Cardiac muscle cell (in vitro differentiated cells and primary cell): Measurements from ENCODE around the gene FBLN2. TPM values are rescaled to one million over a fixed set of nuclear protein-coding genes. Genes with fewer than 3 reads are reported as not detected.

Source experiments
- DNase-seq, 2 donors: peaks; one replicate each; pipeline versions ENCODE4 v3.0.0 to v3.0.0-alpha.2; 2010 to 2017; ENCODE audit warnings: low read depth in 1 of 2, low spot score in 1 of 2
- H3K27ac ChIP-seq: fragments of 200-600 bp; sonication (generic); 2 replicates; pipeline ENCODE4 v1.5.1; 2016
- H3K27me3 ChIP-seq: fragments of 200-600 bp; sonication (generic); 2 replicates; pipeline ENCODE4 v1.6.0; 2016; ENCODE audit warnings: control low read depth
- H3K36me3 ChIP-seq: fragments of 200-600 bp; sonication (generic); 2 replicates; pipeline ENCODE4 v1.5.1; 2016; ENCODE audit warnings: control low read depth
- H3K4me1 ChIP-seq: fragments of 200-600 bp; sonication (generic); 2 replicates; pipeline ENCODE4 v1.8.1; 2017; ENCODE audit warnings: low read depth, mild to moderate bottlenecking, mixed run types
- H3K4me3 ChIP-seq: fragments of 200-600 bp; sonication (generic); 2 replicates; pipeline ENCODE4 v1.5.1; 2016; ENCODE audit warnings: mild to moderate bottlenecking
- H3K9me3 ChIP-seq: fragments of 200-600 bp; sonication (generic); 2 replicates; pipeline ENCODE4 v1.5.1; 2017; ENCODE audit warnings: low read depth, mild to moderate bottlenecking, control low read depth
- polyA plus RNA-seq: library from polyadenylated mRNA; unstranded; fragments of >200 nt; fragmentation: Nextera tagmentation; extraction: Ambion mirVana; gene quantifications from 2 replicates; pipeline ENCODE4 v1.2.1, GENCODE V29; 2016
- total RNA-seq: library from RNA; depleted of rRNA; stranded (reverse); fragments of >200 nt; gene quantifications from 2 replicates; pipeline ENCODE4 v1.2.3, GENCODE V29; 2016
- TF ChIP-seq, protein P1 (sequence below): IDR thresholded peaks from 2 replicates; pipeline ENCODE4 v1.5.1; 2012; ENCODE audit warnings: low read depth, mild to moderate bottlenecking, low read length

Gene FBLN2
- total and polyA plus RNA-seq, 2 experiments from 2014 or later: 19.3 to 42.4 TPM

- DNase-seq: no peak
- Histone ChIP-seq H3K9me3 (no peaks in the 10 kb centered on the region), H3K27ac (peak overlapping the region; percentile 28), H3K4me3 (no peak overlapping the region), H3K4me1 (peaks cover 4% of the 10 kb centered on the region), H3K36me3 (no peaks in the 10 kb centered on the region), H3K27me3 (no peaks in the 10 kb centered on the region)
- TF ChIP-seq, protein P1, sequence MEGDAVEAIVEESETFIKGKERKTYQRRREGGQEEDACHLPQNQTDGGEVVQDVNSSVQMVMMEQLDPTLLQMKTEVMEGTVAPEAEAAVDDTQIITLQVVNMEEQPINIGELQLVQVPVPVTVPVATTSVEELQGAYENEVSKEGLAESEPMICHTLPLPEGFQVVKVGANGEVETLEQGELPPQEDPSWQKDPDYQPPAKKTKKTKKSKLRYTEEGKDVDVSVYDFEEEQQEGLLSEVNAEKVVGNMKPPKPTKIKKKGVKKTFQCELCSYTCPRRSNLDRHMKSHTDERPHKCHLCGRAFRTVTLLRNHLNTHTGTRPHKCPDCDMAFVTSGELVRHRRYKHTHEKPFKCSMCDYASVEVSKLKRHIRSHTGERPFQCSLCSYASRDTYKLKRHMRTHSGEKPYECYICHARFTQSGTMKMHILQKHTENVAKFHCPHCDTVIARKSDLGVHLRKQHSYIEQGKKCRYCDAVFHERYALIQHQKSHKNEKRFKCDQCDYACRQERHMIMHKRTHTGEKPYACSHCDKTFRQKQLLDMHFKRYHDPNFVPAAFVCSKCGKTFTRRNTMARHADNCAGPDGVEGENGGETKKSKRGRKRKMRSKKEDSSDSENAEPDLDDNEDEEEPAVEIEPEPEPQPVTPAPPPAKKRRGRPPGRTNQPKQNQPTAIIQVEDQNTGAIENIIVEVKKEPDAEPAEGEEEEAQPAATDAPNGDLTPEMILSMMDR: no peak
Observed at GRCh38 chr3:13506680-13507079, 42.2 kb upstream of the FBLN2 start.

DNA sequence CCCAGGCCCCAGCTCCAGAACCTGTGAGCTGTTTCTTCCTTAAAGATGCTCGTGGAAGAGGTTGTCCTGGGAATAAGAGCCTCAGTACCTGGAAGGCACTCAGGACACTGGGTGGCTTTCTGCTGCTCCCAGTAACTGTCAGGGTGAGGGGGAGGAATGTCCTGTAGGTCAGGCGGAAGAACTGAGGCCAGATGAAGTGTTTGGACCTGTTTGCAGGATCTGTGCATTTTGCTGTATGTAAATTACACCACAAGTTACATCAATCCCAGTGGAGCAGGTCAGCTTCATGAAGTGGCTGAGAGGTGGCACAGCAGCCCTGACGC is 41.7 kb upstream of the FBLN2 start:
- no peak for DNase-seq
- no peaks in the 10 kb centered on the region for H3K9me3 ChIP-seq
- TF ChIP-seq, protein P1: no peak
- peak overlapping the region; percentile 28 for H3K27ac ChIP-seq
- no peaks in the 10 kb centered on the region for H3K27me3 ChIP-seq
- peaks cover 4% of the 10 kb centered on the region for H3K4me1 ChIP-seq
- H3K4me3 ChIP-seq: no peak overlapping the region
- H3K36me3 ChIP-seq: no peaks in the 10 kb centered on the region

DNA sequence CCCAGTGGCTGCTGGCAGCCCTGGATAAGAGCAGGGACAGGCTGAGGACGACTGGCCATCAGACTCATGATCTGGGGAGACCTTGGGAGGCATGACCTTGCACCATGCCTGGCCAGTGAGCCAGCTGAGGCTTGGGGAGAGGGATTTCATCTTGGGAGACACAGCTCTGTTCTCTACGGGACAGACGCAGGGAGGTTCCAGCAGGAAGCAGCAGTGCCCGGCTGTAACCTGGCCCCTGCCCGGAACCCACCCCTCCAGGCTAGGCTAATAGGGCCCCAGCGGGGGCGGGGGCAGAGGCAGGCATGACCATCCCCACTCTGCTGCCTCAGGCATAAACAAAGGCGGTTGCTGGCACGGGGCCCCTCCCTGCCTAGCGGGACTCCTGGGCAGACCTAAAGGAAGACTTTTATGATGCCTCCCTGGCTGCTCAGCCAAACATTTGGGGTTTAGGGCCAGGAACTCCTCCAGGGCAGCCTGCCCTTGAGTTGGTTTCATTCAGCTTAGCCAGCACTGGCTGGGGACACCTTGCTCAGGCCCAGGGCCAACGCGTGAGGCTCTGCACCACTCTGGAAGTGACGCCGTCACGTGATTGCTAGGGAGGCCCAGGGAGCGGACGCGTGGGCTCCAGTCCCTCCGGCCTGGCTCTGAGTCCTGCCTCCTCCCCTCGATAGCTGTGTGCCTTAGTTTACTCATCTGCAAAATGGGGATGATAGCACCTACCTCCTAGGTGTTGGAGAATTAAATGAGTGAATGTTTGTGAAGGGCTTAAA is 41.2 kb upstream of the FBLN2 start:
- Histone ChIP-seq H3K4me1 (peaks cover 4% of the 10 kb centered on the region), H3K36me3 (no peaks in the 10 kb centered on the region), H3K4me3 (no peak overlapping the region), H3K27ac (peak overlapping the region; percentile 28), H3K27me3 (no peaks in the 10 kb centered on the region), H3K9me3 (no peaks in the 10 kb centered on the region)
- TF ChIP-seq, protein P1: no peak
- DNase-seq: peak in 1 of 2 donors; percentile 26

- Histone ChIP-seq H3K27ac (no peak overlapping the region), H3K27me3 (no peaks in the 10 kb centered on the region), H3K4me3 (no peak overlapping the region), H3K4me1 (peaks cover 4% of the 10 kb centered on the region), H3K36me3 (no peaks in the 10 kb centered on the region), H3K9me3 (no peaks in the 10 kb centered on the region)
- TF ChIP-seq, protein P1: no peak
- DNase-seq: no peak
Observed at GRCh38 chr3:13508496-13508895, 40.4 kb upstream of the FBLN2 start.

- Histone ChIP-seq H3K4me1 (peaks cover 4% of the 10 kb centered on the region), H3K36me3 (no peaks in the 10 kb centered on the region), H3K27me3 (no peaks in the 10 kb centered on the region), H3K27ac (no peak overlapping the region), H3K4me3 (no peak overlapping the region), H3K9me3 (no peaks in the 10 kb centered on the region)
- no peak for DNase-seq
- TF ChIP-seq, protein P1: no peak
Observed at GRCh38 chr3:13509059-13509815, 39.7 kb upstream of the FBLN2 start.
